Right lobe of liver (tissue), 6 donors: Measurements from ENCODE around the gene P2RY13. TPM values are rescaled to one million over a fixed set of nuclear protein-coding genes. Genes with fewer than 3 reads are reported as not detected.

ENCODE experiments used
- ATAC-seq, 4 donors: fragments of 200-7000 bp; cut with Tn5 transposase; one replicate each; pipeline ENCODE4 v1.9.1; 2020; ENCODE audit warnings: mild to moderate bottlenecking in 4 of 4, moderate library complexity in 4 of 4
- DNase-seq, 3 donors: peaks; one replicate each; pipeline ENCODE4 v3.0.0-alpha.2; 2020
- H3K27ac ChIP-seq, 3 donors: fragments of 200-600 bp; one replicate each; pipeline ENCODE4 v1.8.0; 2022
- H3K27me3 ChIP-seq, 2 donors: fragments of 200-600 bp; one replicate each; pipeline ENCODE4 v1.8.0; 2022
- H3K36me3 ChIP-seq, 4 donors: fragments of 200-600 bp; sonication (generic) in 1 of 4; one replicate each; pipeline versions ENCODE4 v1.5.1 to v1.8.0; 2017 to 2022; ENCODE audit warnings: control low read depth in 1 of 4
- H3K4me1 ChIP-seq, 4 donors: fragments of 200-600 bp; sonication (generic) in 1 of 4; one replicate each; pipeline versions ENCODE4 v1.5.1 to v1.8.0; 2017 to 2022; ENCODE audit warnings: control low read depth in 1 of 4
- H3K4me3 ChIP-seq, 3 donors: fragments of 200-600 bp; one replicate each; pipeline ENCODE4 v1.8.0; 2022
- H3K9me3 ChIP-seq, 4 donors: fragments of 200-600 bp; sonication (generic) in 1 of 4; one replicate each; pipeline versions ENCODE4 v1.5.1 to v1.8.0; 2017 to 2022; ENCODE audit warnings: control low read depth in 1 of 4
- POLR2A ChIP-seq: fragments of 450-650 bp; IDR thresholded peaks from one replicate; pipeline ENCODE4 v1.6.1; 2017; ENCODE audit warnings: antibody characterized with exemption, mild to moderate bottlenecking
- WGBS: methylation state at CpG from one replicate; pipeline ENCODE4 v1.1.6; 2018; ENCODE audit warnings: low coverage, low lambda C conversion rate; ENCODE audit not compliant: insufficient coverage; ENCODE audit errors: missing lambda C conversion rate; 5-methylcytosine and 5-hydroxymethylcytosine counted together
- intact Hi-C, 2 donors: fragments of 100-400 bp; cut with DNase I; formaldehyde crosslinking; loops; one replicate each; pipeline versions ENCODE4 v1.11.2 to v1.14.1; 2022
- long read RNA-seq: library from polyadenylated mRNA; unstranded; transcript quantifications from one replicate; pipeline ENCODE4 v2.0.0, GENCODE V29; 2019
- total RNA-seq, 6 experiments: library from RNA; depleted of rRNA in 2 of 6; stranded (reverse); fragments of >200 nt in 2 of 6; fragmentation: NEBNext Ultra II Directional in 3 of 6; extraction: Animal tissue kit (Norgen Biotek cat#: 25700) in 3 of 6; gene quantifications; one replicate each; pipeline versions ENCODE4 v1.1.0 to v1.2.4, GENCODE V29; 2016 to 2023
- TF ChIP-seq, protein P1 (sequence below), 4 donors: fragments of 200-600 bp in 3 of 4; fragments of 450-650 bp in 1 of 4; IDR thresholded peaks; one replicate each; pipeline versions ENCODE4 v1.5.1 to v1.8.0; 2016 to 2022; ENCODE audit warnings: antibody characterized with exemption in 4 of 4, mild to moderate bottlenecking in 2 of 4
- donor health status: DM: no; HTN: yes; CAD: no.
- donor health status: DM: no; HTN: no; CAD: no.
- donor health status: DM: no; HTN: no; CAD: no.
- donor health status: DM: no; HTN: yes; CAD: no.
- donor health status: DM: no; HTN: yes; CAD: no.

P2RY13 gene
- total RNA-seq, result 1 to 10 TPM in 5 of 6 experiments, under 1 TPM in 1; 0.95 to 4.8 (median 1.9) TPM
- long read RNA-seq, result 0 reads

DNA sequence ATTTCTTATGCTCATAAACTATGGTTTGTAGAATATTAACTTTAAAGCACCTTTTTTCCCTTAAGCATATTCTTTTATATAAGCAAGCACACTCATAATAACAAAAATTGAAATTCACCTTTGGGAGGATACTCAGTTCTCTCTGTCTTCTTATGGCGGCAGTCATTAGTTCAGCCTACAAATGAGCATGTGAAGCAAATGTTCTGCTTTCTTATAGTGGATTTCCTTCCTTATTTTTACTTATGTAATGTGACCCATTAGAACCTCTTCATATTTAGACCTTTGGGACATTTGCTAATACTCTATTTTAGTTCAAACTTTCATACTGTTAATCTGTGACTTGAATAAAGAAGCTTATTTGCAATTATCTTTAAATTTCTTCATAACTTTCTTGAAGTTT, at the start of gene P2RY13:
TSS of gene P2RY13 (minus strand) at position 187 of the 400 bp plus-strand sequence. CDS start at position 166, 21 bp downstream.
- H3K36me3 ChIP-seq, result no peaks in the 10 kb centered on the region
- DNase-seq, result no peak
- H3K4me1 ChIP-seq, result no peaks in the 10 kb centered on the region
- no peaks in the 10 kb centered on the region for H3K27me3 ChIP-seq
- H3K9me3 ChIP-seq, result no peaks in the 10 kb centered on the region
- intact Hi-C loops, result no loop called here
- H3K27ac ChIP-seq, result peak within 1 kb of the TSS in 1 of 3 donors; percentile 10
- ATAC-seq, result peak in 3 of 4 donors; percentile 28 to 61 (median 52)
- H3K4me3 ChIP-seq, result peak within 1 kb of the TSS in 2 of 3 donors; percentile 5 to 35
- WGBS, result 71% methylated on average over 1 of the region's 1 CpG
- TF ChIP-seq, protein P1, sequence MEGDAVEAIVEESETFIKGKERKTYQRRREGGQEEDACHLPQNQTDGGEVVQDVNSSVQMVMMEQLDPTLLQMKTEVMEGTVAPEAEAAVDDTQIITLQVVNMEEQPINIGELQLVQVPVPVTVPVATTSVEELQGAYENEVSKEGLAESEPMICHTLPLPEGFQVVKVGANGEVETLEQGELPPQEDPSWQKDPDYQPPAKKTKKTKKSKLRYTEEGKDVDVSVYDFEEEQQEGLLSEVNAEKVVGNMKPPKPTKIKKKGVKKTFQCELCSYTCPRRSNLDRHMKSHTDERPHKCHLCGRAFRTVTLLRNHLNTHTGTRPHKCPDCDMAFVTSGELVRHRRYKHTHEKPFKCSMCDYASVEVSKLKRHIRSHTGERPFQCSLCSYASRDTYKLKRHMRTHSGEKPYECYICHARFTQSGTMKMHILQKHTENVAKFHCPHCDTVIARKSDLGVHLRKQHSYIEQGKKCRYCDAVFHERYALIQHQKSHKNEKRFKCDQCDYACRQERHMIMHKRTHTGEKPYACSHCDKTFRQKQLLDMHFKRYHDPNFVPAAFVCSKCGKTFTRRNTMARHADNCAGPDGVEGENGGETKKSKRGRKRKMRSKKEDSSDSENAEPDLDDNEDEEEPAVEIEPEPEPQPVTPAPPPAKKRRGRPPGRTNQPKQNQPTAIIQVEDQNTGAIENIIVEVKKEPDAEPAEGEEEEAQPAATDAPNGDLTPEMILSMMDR (IDR thresholded peaks at IDR 0.05), result no peak
- TF ChIP-seq POLR2A, result peak; percentile 17

DNA sequence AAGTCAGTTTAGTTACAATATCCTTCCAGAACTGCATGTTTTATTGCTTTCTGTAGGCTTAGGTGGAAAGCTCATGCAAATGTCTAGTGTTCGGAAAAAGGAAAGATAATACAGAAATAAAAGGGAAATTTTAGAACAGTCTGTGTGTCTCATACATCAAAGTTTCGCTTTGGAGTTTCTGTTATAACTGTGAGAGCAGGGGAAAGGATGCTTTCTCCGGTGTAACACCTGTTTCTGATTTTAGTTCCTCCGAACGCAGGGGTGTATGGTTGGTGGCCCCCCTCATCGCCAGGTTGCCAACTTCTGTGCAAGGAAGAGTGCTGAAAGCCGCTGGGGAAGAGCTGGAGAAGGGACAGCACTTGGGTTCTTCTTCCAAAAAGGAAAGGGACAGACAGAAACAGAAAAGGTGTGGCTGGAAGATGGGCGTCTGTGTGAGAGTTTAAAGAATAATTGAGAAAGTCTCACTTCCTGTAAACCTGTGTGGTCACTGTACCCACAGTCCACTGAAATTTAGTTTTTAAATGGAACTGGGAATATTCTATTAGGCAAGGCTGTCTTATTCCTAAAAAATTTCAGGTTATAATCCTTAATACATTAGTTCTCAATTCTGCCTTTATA, 48.5 kb upstream of the P2RY13 start:
- Histone ChIP-seq H3K27me3 (no peaks in the 10 kb centered on the region), H3K4me3 (no peak overlapping the region), H3K9me3 (no peaks in the 10 kb centered on the region), H3K4me1 (no peaks in the 10 kb centered on the region), H3K36me3 (no peaks in the 10 kb centered on the region), H3K27ac (no peak overlapping the region)
- ATAC-seq (no peak), DNase-seq (no peak)
- intact Hi-C loops, result no loop called here
- TF ChIP-seq, protein P1 (IDR thresholded peaks at IDR 0.05), result no peak
- no peak for TF ChIP-seq POLR2A
- WGBS, result 68% methylated on average over 8 of the region's 8 CpGs

DNA sequence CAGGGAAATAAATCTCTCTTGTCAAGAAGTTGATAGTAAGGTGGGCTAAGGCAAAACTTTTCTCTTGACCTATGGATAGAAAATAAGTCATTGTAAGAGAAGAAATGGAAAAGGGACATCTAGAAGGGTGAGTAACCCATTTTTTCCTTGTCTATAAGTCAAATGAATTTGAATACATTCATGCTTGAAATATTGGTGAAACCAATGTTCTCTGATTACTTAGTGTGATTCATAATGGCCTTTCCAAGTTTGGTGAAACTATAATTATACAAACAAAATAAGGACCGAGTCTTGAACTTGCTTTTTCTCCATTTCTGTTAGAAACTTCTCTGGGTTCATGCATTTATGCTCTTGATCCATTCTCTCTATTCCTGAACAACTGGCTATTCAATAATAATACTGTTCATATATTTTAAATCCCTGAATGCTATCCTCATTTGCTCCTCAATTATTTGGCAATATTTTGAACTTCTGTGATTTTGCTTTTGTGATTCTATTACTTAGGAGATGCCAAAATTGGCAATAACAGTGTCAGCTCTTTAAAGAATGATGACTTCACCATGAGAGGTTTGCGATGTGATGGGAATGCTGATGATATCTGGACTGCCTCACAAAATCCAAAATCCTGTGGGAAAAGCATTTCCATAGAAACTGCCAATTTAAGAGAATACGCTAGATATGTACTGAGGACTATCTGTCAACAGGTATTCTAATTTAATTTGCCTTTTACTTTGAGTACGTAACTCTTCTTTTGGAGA, 42.9 kb upstream of the P2RY13 start:
- no peaks in the 10 kb centered on the region for H3K27me3 ChIP-seq
- TF ChIP-seq, protein P1 (IDR thresholded peaks at IDR 0.05), result no peak
- TF ChIP-seq POLR2A, result no peak
- H3K27ac ChIP-seq, result no peak overlapping the region
- H3K4me3 ChIP-seq, result no peak overlapping the region
- ATAC-seq, result no peak
- intact Hi-C loops, result no loop called here
- H3K9me3 ChIP-seq, result no peaks in the 10 kb centered on the region
- DNase-seq, result no peak
- WGBS, result 78% methylated on average over 4 of the region's 4 CpGs
- H3K4me1 ChIP-seq, result no peaks in the 10 kb centered on the region
- no peaks in the 10 kb centered on the region for H3K36me3 ChIP-seq

DNA sequence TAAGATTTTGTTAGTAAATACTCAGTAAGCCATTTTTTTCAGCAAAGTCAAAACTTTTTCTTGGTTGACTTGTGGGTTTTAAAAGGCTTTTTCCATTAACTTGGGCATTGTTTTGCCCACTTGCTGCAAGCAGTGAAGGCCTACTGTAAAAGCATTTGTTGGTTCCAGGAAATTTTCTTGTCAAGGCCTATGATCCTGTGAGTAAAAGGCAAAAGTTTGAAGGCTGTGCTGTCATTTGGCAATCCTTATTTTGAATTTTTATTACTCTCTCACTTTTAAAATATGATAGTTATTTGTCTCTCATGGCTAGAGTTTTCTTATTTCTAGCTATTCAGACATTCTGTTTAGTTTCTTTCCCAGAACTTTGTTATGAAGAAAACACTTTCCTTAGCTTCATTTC, 42.2 kb upstream of the P2RY13 start:
- Histone ChIP-seq H3K4me1 (no peaks in the 10 kb centered on the region), H3K36me3 (no peaks in the 10 kb centered on the region), H3K27ac (no peak overlapping the region), H3K27me3 (no peaks in the 10 kb centered on the region), H3K4me3 (no peak overlapping the region), H3K9me3 (no peaks in the 10 kb centered on the region)
- intact Hi-C loops, result no loop called here
- DNase-seq (no peak), ATAC-seq (no peak)
- TF ChIP-seq POLR2A, result no peak
- TF ChIP-seq, protein P1 (IDR thresholded peaks at IDR 0.05), result no peak
